ENCODE data around the gene MEN1.

MEN1 gene

GRCh38 chr11:64801158-64801464 is 9.2 kb downstream of the MEN1 start:
- no peak for DNase-seq (ENCODE audit: low spot score)

GRCh38 chr11:64800303-64801157 is 9.8 kb downstream of the MEN1 start:
- DNase-seq (ENCODE audit: low spot score): no peak

- DNase-seq (ENCODE audit: low spot score): no peak
These were observed 10.6 kb downstream of the MEN1 start for GRCh38 chr11:64799623-64800302.

GRCh38 chr11:64799256-64799622 is 11.1 kb downstream of the MEN1 start:
- DNase-seq (ENCODE audit: low spot score): no peak

- DNase-seq (ENCODE audit: low spot score): no peak
These were observed 13.4 kb downstream of the MEN1 start for GRCh38 chr11:64796757-64797541.

GRCh38 chr11:64796047-64796756 is 14.1 kb downstream of the MEN1 start:
- DNase-seq (ENCODE audit: low spot score): no peak

- no peak for DNase-seq (ENCODE audit: low spot score)
These were observed 15.8 kb downstream of the MEN1 start for GRCh38 chr11:64794526-64794925.

GRCh38 chr11:64793271-64794160 is 16.8 kb downstream of the MEN1 start:
- DNase-seq (ENCODE audit: low spot score): no peak

GRCh38 chr11:64792482-64792881 is 17.9 kb downstream of the MEN1 start:
- no peak for DNase-seq (ENCODE audit: low spot score)

- no peak for DNase-seq (ENCODE audit: low spot score)
These were observed 18.5 kb downstream of the MEN1 start for GRCh38 chr11:64791781-64792291.

GRCh38 chr11:64790205-64791095 is 19.9 kb downstream of the MEN1 start:
- DNase-seq (ENCODE audit: low spot score): no peak

GRCh38 chr11:64789331-64790204 is 20.8 kb downstream of the MEN1 start:
- DNase-seq (ENCODE audit: low spot score): no peak

- DNase-seq (ENCODE audit: low spot score): no peak
These were observed 21.8 kb downstream of the MEN1 start for GRCh38 chr11:64788321-64789215.

GRCh38 chr11:64787526-64788320 is 22.6 kb downstream of the MEN1 start:
- DNase-seq (ENCODE audit: low spot score): peak; percentile 69

GRCh38 chr11:64786308-64786707 is 24.0 kb downstream of the MEN1 start:
- no peak for DNase-seq (ENCODE audit: low spot score)

GRCh38 chr11:64784813-64785581 is 25.4 kb downstream of the MEN1 start:
- no peak for DNase-seq (ENCODE audit: low spot score)

Data from GM03348 (cell line).